Ovary (tissue), 9 donors: Measurements from ENCODE around the gene RNF223. TPM values are rescaled to one million over a fixed set of nuclear protein-coding genes. Genes with fewer than 3 reads are reported as not detected.

ENCODE experiments used
- DNase-seq, 5 donors: peaks; one replicate each; pipeline ENCODE4 v3.0.0-alpha.2; 2019 to 2020
- H3K27ac ChIP-seq, 2 donors: fragments of 200-600 bp; one replicate each; pipeline versions ENCODE4 v1.5.1 to v1.8.0; 2019 to 2022
- H3K27me3 ChIP-seq: fragments of 200-600 bp; one replicate; pipeline ENCODE4 v1.8.0; 2022
- H3K36me3 ChIP-seq: fragments of 200-600 bp; sonication (generic); one replicate; pipeline ENCODE4 v1.5.1; 2019
- H3K4me1 ChIP-seq: one replicate; pipeline ENCODE4 v1.8.1; 2013; ENCODE audit warnings: mild to moderate bottlenecking, moderate library complexity; ENCODE audit not compliant: insufficient read depth
- H3K4me3 ChIP-seq: fragments of 200-600 bp; sonication (generic); one replicate; pipeline ENCODE4 v1.5.1; 2017
- H3K9me3 ChIP-seq, 2 donors: fragments of 200-600 bp in 1 of 2; sonication (generic) in 1 of 2; one replicate each; pipeline versions ENCODE4 v1.5.1 to v1.8.1; 2013 to 2019; ENCODE audit warnings: mild to moderate bottlenecking in 1 of 2, moderate library complexity in 1 of 2
- EP300 ChIP-seq: sonication (generic); formaldehyde crosslinking; IDR thresholded peaks from one replicate; pipeline ENCODE4 v1.6.1; 2017; ENCODE audit warnings: antibody characterized with exemption
- POLR2A ChIP-seq: fragments of 450-650 bp; IDR thresholded peaks from one replicate; pipeline ENCODE4 v1.6.1; 2017; ENCODE audit warnings: antibody characterized with exemption, mild to moderate bottlenecking, moderate library complexity
- WGBS, 3 donors: extraction: QIAGEN DNeasy Blood & Tissue Kit in 1 of 3; methylation state at CpG; one replicate each; pipeline versions ENCODE4 v1.1.5 to v1.1.7; 2013 to 2017; 5-methylcytosine and 5-hydroxymethylcytosine counted together
- intact Hi-C, 4 donors: fragments of 100-400 bp; cut with DNase I; formaldehyde crosslinking; loops; one replicate each; pipeline versions ENCODE4 v1.11.0 to v1.15.1; 2022 to 2023
- polyA plus RNA-seq, 2 donors: library from polyadenylated mRNA; stranded (reverse); fragments of 200-250 nt in 1 of 2; fragments of 350-450 nt in 1 of 2; fragmentation: Illumina TruSeq in 1 of 2; extraction: RNeasy Lipid Tissue Mini Kit (QIAGEN cat#74804) in 1 of 2; gene quantifications; one replicate each; pipeline ENCODE4 v1.2.3, GENCODE V29; 2013 to 2014
- total RNA-seq, 7 donors: library from RNA; depleted of rRNA in 2 of 7; stranded (reverse); fragments of >200 nt in 2 of 7; fragmentation: NEBNext Ultra II Directional in 3 of 7; extraction: Animal tissue kit (Norgen Biotek cat#: 25700) in 3 of 7; gene quantifications; one replicate each; pipeline versions ENCODE4 v1.1.0 to v1.2.4, GENCODE V29; 2016 to 2023
- TF ChIP-seq, protein P1 (sequence below), 3 donors: fragments of 450-650 bp in 2 of 3; fragments of 200-600 bp in 1 of 3; IDR thresholded peaks; one replicate each; pipeline versions ENCODE4 v1.5.1 to v1.8.0; 2016 to 2022; ENCODE audit warnings: antibody characterized with exemption in 3 of 3, mild to moderate bottlenecking in 1 of 3
- donor health status: DM: no; HTN: no; CAD: no; lungs with moderate emphysema.
- donor health status: DM: no; HTN: no; CAD: no.
- donor health status: Bipolar disorder and iron deficiency.
- donor health status: DM: yes; HTN: yes; CAD: no.
- donor health status: DM: no; HTN: no; CAD: no.
- donor health status: DM: yes; HTN: yes; CAD: no.

The RNF223 gene
- total and polyA plus RNA-seq, 9 donors, result 0.36 to 0.92 TPM; not detected in 7

DNA sequence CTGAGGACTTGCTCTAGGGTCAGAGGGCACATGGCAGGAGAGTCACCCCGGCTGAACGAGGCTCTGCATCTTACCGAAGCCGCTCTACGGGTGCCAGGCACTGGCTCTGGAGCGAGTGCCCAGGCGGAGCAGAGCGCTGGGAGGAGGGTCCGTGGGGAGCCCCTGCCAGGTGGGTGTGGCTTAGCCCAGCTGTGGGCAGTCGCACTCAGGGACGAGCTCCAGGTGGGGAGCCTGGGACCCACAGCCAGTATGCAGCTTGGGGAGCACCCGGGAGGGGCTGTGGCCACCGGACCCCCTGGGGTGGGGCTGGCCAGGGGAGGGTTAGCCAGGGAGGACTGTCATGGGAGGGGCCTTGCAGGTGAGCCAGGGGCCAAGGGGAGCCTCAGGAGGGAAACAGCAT, 50.4 kb downstream of the RNF223 start:
- H3K4me1 ChIP-seq, result no peaks in the 10 kb centered on the region
- WGBS, 3 donors, result 71 to 85% (median 76%) methylated on average over 13 of the region's 13 CpGs
- TF ChIP-seq EP300, result no peak
- TF ChIP-seq POLR2A, result no peak
- TF ChIP-seq, protein P1, sequence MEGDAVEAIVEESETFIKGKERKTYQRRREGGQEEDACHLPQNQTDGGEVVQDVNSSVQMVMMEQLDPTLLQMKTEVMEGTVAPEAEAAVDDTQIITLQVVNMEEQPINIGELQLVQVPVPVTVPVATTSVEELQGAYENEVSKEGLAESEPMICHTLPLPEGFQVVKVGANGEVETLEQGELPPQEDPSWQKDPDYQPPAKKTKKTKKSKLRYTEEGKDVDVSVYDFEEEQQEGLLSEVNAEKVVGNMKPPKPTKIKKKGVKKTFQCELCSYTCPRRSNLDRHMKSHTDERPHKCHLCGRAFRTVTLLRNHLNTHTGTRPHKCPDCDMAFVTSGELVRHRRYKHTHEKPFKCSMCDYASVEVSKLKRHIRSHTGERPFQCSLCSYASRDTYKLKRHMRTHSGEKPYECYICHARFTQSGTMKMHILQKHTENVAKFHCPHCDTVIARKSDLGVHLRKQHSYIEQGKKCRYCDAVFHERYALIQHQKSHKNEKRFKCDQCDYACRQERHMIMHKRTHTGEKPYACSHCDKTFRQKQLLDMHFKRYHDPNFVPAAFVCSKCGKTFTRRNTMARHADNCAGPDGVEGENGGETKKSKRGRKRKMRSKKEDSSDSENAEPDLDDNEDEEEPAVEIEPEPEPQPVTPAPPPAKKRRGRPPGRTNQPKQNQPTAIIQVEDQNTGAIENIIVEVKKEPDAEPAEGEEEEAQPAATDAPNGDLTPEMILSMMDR (IDR thresholded peaks at IDR 0.05), result no peak
- no peaks in the 10 kb centered on the region for H3K27me3 ChIP-seq
- no peak overlapping the region for H3K27ac ChIP-seq
- H3K4me3 ChIP-seq, result no peak overlapping the region
- no peaks in the 10 kb centered on the region for H3K9me3 ChIP-seq
- DNase-seq, result no peak
- intact Hi-C loops, result loop anchor here in 1 of 4 donors (10.0 kb wide), 1 partner anchor 211 kb away; the partner anchor contains the start of genes B3GALT6 and SDF4
- H3K36me3 ChIP-seq, result no peaks in the 10 kb centered on the region

DNA sequence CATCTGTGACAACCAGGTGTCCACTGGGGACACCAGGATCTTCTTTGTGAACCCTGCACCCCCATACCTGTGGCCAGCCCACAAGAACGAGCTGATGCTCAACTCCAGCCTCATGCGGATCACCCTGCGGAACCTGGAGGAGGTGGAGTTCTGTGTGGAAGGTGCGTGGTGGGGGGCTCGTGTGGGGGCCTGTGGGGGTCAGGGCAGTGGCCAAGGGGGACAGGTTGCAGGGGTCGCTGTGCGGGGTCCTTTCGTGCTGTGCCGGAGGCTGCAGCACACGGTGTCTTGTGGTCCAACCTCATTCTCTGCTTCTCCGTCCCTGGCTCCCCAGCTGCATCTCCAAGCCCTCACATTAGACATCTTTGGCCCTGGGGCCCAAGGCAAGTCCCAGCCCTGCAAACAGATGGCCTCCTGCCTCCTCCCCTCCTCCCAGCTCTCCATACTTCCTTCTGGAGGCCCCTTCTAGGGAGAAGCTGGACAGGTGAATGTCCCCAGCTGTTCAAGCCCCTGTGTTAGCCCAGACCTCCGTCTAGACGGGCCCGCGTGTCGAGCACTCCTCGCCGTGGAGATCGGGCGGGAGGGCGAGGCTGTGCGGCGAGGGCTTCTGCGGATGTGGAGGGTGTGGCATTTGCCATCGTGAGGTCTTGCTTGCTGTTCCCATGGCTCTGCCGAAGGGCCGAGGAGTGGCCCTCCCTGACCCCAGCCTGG, 51.6 kb downstream of the RNF223 start:
- Histone ChIP-seq H3K9me3 (no peaks in the 10 kb centered on the region), H3K4me1 (no peaks in the 10 kb centered on the region), H3K27me3 (no peaks in the 10 kb centered on the region), H3K36me3 (no peaks in the 10 kb centered on the region), H3K27ac (no peak overlapping the region), H3K4me3 (no peak overlapping the region)
- intact Hi-C loops, result loop anchor here in 1 of 4 donors (10.0 kb wide), 1 partner anchor 212 kb away; the partner anchor contains the start of genes B3GALT6 and SDF4
- 89 to 92% (median 90%) methylated on average over 27 of the region's 27 CpGs for WGBS, 3 donors
- no peak for DNase-seq
- TF ChIP-seq EP300, result no peak
- TF ChIP-seq, protein P1 (IDR thresholded peaks at IDR 0.05), result no peak
- TF ChIP-seq POLR2A, result no peak

DNA sequence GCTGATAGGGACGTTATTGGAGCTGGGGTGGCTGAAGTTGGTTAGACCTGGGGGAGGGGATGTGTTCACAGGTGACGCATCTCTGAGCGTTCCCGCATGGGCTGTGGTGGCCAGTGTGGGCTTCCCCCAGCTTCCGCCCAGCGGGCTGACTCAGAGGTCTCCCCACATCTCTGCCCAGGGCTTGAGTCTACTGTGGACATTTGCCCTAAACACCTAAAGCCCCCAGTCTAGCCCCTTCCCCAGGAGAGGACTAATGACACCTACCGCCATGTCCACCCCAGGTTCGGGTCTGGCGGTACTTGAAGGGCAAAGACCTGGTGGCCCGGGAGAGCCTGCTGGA, 52.2 kb downstream of the RNF223 start:
- intact Hi-C loops, result loop anchor here in 1 of 4 donors (10.0 kb wide), 1 partner anchor 213 kb away; the partner anchor contains the start of genes B3GALT6 and SDF4
- no peaks in the 10 kb centered on the region for H3K36me3 ChIP-seq
- no peaks in the 10 kb centered on the region for H3K9me3 ChIP-seq
- WGBS, 3 donors, result 91 to 95% (median 95%) methylated on average over 10 of the region's 10 CpGs
- no peak for DNase-seq
- no peak overlapping the region for H3K4me3 ChIP-seq
- no peaks in the 10 kb centered on the region for H3K27me3 ChIP-seq
- H3K4me1 ChIP-seq, result no peaks in the 10 kb centered on the region
- H3K27ac ChIP-seq, result no peak overlapping the region
- TF ChIP-seq EP300 (no peak), POLR2A (no peak)
- TF ChIP-seq, protein P1 (IDR thresholded peaks at IDR 0.05), result no peak

DNA sequence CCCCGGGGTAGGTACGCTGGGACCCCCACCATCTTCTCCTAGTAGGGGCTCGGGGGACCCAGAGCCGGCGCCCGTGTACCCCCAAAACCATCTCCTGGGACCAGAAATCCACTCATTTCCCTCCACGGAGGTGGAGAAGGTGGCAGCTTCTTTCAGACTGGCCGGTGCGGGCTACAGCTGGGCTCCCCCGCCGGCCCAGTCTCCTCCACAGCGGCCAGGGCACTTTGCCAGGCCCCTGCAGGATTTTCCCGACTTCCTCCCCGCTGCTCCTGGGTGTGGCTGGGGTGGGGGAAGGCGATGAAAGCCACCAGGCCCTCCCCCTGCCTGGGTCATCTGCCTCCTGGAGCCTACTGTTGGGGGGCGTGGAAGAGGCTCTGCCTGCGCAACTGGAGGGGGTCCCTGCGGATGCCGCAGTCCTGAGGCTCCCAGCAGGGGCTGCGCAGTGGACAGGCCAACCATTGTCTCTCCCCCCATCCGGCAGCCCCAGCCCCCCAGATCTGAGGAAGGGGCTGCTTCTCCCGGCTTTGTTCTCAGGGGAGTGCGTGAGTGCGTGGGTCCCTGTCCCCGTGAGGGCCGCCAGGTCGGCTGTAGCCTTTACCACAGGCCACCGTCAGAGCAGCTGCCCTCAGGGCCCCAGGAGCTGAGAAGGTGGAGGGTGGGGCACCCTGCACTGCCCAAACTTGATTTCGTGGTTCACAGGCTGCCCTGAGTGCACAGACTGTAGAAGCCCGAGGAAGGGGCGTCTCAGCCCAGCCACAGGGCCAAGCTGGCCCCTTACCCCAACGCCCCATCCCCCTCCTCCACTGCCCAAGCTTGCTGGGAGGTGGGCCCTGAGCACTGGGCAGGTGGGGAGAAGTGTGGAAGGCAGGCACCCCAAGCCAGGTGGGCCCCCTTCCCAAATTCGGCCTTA, 52.8 kb downstream of the RNF223 start:
- peak overlapping the region; percentile 64 for H3K4me3 ChIP-seq
- peak in 4 of 5 donors; percentile 55 to 77 (median 72) for DNase-seq
- no peaks in the 10 kb centered on the region for H3K9me3 ChIP-seq
- H3K36me3 ChIP-seq, result no peaks in the 10 kb centered on the region
- 39 to 45% (median 40%) methylated on average over 33 of the region's 33 CpGs for WGBS, 3 donors
- no peaks in the 10 kb centered on the region for H3K27me3 ChIP-seq
- H3K27ac ChIP-seq, result no peak overlapping the region
- TF ChIP-seq, protein P1 (IDR thresholded peaks at IDR 0.05), result no peak
- no peak for TF ChIP-seq POLR2A
- no peaks in the 10 kb centered on the region for H3K4me1 ChIP-seq
- intact Hi-C loops, result loop anchor here in 1 of 4 donors (10.0 kb wide), 1 partner anchor 214 kb away; the partner anchor contains the start of genes B3GALT6 and SDF4
